OCI-M2 (cell line): ENCODE data around the gene VCAN.

Experiments
- DNase-seq: peaks from one replicate; lab custom pipeline; 2025; ENCODE audit not compliant: unreplicated experiment; lab: John Stamatoyannopoulos, UW

Gene VCAN

DNA sequence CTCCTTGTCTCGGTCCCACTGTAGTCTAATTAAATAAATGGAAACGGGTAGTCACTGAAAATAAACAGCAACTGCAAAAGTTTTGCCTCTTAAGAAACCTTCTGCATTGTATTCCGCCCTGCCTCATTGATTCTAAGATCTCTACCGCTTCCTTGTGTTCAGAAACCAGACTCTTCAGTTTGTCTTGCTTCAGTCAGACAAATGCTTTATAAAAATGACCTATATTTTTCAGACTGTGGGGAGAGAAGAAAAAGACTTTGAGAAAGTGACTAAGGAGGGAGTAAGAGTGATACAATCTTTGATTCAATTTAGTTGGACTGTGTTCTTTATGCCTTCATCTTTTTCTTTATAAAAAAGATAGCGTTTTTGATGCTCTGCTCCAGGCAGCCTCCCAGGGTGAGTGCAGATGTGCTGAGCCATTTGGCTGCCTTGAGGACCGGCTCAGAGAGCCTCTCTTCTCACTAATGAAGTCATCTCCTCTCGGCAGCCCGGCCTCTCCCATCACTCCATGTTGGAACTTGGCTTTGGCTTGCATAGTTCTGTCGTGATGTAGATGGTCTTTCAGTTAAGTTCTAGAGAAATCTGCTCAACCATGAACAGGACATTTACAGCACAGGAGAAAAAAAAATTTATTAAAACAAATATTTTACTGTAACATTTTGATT is 4.0 kb upstream of the VCAN start:
- no peak for DNase-seq

DNA sequence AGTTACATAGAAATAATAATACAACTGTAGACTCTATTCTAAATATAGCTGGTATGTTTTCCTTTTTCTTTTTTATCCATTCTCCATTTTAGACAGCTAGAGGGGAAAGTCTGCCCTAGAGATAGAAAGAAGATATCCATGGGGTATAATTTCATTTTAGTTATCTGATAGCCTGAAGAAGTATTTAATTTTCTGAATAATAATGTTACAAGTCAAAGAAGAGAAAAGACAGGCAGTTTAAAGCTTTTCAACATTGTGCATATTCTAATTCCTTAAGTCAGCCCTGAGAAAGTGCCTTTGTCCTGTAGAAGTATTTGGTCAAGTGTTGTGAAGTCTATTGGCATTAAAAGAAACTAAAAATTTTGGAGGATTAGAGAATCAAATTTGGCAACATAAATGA is 2.5 kb upstream of the VCAN start:
- no peak for DNase-seq

DNA sequence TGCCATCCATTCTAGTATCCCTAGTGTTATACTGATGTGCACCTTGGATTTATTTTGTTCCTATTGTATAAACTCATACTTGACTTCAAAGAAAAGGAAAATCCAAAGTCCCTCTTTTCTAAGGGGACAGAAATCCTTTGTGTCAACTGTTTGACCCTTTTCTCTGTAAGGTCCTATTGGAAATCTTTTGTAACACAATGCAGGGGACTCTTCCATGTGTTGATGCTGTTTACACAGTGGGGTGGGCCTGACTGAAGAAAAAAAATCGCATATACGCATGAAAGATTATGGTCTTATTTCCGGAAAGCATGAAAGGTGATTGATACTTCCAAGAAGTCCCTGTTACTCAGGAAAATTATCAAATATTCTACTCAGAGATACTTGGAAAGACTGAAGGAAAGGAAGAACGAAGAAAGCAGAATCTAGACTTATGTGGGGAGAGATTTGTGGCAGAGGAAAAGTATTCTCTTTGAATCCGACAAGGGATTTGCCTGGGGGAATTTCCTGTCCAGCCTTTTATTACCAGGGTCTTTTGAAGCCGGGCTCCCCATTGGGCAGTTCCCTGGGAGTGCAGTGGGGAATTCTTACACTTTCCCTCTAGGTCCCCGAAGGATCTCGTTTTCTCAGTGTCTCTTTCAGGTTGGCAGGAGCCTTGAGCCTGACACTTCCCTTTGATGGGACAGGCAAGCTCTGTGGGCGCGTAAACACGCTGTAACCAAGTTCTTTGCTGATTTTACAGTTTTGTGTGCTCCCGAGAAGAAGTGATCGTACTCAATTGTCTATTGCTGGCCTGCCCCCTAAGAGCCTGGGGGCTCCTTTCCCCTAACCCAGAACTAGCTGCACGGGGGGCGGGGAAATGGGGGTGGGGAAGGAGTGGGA is 779 bp upstream of the VCAN start:
- no peak for DNase-seq

DNA sequence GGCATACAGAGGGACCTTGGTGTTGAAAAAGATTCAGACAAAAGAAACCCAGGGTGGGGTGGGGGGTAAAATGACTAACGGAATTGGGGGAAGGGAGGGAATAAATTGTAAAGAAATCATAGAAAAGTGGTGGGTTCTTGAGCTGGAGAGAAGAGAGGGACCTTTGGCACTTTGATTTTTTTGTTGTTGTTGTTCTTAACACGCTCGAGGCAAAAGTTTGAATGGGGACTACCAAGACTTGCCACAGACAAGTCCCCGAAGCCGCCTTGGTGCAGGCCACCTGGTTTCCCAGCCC is 616 bp downstream of the VCAN start:
- DNase-seq, result no peak

DNA sequence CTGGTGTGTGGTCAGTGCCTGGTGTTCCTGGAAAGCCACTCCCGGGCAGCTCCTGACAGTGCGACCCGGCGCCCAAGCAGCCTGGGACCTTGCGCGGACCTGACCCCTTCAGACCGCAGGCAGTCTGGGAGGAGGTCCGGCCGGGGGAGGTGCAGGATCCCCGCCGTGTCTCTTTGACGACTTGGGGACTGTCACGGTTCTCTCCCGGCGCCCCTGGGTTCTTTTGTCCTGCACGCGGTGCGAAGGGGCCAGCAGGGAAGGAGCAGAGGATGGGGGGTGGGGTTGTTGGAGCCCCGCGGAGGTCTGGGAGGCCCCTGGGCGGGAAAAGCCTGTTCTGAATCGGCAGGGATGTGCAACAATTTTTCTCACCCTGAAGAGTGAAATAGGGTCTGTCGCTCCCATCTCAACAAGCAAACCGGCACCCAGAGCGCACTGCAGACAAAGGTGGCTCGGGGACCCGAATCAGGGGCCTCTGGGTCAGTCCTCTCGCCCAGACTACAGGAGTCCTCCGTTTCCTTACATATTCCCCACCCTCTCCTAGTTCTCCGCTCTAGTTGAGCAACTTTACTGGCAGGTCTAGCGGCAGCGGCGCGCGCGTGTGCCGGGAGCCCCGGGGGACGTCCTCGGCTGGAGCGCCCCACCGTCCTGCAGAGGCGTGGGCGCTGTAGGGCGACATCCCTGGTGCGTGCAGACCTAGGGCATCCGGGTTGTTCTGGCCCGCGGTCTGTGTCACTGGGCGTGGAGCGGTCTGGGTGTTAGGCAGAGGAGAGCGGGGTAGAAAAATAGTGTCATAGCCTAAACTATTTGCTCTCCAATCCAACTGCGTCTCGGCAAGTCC is 1.2 kb downstream of the VCAN start:
- no peak for DNase-seq

DNA sequence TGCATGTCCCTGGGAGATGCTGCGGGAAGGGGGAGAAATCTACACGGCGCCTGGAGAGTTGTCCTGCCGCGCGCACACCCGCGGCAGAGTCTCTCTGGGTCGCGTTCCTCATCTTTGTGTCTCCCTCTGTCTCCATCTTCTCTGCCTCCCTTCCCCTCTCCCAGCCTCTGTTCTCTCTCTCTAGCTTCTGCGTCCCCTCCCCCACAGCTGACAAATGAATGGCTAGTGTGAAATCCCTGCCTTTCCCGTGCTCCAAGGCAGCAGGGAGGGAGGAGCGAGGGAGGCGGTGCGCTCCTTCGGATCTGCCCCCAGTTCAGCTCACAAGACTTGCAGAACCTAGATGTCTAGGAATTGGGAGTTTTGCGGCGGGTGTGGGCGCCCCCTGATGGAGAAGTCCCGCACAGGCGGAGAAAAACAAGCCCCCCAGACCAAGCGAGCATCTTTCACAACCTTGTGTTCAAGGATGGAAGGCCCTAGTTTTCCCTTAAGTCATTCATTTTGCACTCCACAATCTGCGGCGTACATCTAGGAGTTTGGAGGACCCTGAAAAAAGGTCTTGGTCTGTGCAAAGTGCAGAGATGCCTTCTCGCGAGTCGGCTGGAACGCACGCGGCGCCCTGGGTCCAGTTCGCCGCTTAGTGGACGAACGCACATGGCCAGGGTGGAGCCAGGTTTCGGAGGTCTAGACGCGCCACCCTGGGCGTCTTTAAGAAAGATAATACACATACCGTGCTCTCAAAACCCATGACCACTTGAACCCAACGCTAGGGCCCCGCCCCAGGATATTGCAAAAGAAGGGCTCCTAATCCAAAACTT is 2.0 kb downstream of the VCAN start:
- DNase-seq, result peak; percentile 29

DNA sequence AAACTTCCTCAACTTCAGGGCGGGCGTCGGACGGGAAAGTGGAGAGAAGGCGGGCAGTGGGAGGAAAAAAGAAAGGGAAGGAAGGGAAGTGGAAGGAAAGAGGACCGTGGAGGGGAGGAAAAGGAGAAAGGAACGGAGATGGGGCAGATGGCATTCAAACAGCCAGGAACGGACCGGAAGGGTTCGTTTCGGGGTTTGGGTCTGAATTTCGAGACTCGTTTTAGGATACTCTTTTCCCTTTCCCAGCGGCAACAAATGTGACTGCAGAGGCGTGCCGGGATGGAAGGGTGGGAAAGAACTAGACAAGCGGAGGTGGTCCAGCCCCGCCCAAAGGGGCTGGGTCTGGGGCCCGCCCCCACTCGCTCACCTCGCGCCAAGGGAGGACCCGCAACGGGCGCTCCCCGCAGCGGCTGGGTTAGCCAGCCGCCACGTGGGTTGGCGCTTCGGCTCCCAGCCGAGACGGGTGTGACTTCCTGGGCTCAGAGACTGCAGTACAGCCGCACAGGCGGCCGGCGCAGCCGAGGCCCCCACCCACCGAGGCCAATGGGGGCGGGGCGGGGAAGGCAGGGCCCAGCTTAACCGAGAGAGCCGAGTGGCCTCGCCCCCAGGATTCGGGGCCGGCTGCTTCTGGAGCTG is 2.7 kb downstream of the VCAN start:
- DNase-seq, result peak; percentile 27

DNA sequence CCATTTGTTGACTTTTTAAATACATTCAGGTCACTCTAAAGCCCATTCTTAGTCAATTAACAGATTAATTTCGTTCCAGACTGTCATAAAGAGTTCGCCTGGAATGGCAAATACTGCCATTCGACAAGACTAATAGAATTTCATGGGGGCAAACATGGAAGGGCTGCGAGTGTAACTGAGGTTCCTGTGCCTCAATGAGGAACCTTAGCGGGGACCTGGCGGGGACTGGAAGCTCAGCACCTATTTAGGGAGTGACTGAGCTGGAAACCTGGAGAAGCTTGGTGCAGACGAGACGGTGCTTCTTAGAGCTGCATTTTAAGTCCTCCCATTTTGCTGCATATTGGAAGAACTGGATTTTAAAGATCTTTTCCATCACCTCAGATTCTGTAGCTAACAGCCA is 3.4 kb downstream of the VCAN start:
- no peak for DNase-seq

DNA sequence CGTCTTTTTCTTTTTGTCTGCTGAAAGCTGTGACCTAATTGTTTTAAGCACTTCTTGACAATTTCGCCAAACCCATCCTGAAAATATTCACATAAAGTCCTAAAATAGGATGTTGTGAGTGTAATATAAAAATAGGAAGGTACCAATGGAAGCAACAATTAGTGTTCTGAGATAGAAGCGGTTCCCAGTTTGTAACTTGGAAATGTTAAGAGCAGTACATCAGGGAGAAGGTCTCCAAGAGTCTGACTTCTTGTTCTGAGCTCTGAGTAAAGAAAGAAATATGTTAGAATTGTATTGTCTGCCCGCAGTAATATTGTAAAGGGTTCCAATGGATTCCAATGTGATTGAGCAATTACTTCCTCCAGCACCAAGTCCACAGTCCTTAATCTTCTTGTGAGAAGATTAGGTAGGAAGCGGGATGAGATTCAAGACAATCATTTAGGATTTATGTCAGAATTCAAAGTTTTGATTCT is 3.9 kb downstream of the VCAN start:
- DNase-seq, result no peak

DNA sequence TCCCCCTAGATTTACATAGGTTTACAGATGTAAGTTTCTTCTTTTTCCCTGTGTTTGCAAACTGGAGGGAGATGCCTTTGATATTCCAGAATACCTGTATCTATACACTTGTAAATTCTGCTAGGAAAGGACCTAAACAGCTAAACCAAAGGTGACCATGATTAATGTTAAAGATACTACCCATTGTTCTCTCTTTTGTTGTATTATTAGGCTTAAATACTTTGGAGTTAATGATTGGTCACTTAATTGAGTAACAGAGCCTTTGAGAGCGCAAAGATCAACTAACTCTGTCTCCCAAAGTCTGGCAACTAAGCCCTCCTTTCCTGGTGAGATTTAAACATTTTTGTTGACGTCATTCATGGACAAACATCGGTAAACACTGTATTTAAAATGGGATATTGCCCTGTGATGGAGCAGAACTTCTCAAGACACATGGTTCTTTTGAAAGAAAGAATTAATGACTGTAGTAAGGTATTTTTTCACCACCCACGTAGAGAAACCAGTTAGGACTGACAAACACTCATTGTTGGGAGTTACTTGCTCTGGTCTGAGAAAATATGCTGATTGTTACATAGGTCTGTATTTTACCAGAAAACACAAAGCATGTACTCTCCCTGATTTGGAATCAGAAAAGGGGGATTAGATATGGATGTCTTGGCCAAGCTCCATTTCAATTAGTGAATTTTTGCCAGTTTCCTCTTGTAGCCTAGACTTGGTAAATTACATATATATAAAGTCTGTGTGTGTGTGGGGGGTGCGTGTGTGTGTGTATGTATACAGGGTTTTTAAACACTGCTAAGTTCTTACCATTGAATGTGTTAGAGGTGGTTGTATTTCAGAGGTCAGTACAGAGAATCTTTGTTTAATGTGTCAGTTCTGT is 4.6 kb downstream of the VCAN start:
- no peak for DNase-seq

DNA sequence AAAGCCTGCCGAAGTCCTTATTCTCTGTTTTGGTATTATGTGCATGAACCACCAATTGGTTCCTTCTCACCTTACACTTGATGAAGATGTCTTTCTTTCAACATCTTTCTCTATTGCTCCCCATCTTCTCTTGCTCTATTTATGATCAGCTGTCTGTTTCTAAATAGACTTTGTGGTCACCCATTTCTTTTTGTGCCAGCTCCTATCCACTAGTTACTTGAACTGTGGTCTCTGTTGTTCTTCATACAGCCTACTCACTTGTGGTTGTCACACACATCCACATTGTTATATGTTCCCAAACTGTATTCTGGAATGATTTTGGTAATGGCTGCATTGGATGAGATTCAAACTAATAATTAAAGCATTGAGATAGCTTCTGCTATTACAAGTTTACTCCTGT is 11.4 kb downstream of the VCAN start:
- no peak for DNase-seq

DNA sequence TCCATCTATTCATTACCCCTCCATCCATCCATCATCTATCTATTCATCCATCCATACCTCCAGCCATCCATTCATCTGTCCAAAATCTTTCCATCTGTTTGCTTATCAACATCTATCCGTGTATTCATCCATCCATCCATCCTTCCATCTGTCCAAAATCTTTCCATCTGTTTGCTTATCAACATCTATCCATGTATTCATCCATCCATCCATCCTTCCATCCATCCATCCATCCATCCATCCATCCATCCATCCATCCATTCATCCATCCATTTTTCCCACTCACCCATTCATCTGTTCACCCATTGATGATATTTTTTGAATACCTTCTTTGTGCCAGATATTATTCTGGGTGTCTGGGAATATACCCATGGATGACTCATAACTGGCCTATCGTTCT is 12.8 kb downstream of the VCAN start:
- no peak for DNase-seq

DNA sequence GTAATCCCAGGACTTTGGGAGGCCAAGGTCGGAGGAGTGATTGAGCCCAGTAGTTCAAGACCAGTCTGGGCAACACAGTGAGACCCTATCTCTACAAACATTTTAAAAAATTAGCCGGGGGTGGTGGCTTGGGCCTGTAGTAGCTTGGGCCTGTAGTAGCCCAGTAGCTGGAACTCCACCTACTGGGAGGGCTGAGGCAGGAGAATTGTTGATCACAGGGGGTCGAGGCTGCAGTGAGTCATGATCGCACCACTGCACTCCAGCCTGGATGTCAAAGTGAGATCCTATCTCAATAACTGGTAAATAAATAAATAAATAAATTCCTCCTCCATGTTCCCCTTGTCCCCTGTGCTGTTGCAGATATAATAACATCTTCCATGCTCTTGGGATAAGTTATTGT is 14.3 kb downstream of the VCAN start:
- DNase-seq, result no peak

DNA sequence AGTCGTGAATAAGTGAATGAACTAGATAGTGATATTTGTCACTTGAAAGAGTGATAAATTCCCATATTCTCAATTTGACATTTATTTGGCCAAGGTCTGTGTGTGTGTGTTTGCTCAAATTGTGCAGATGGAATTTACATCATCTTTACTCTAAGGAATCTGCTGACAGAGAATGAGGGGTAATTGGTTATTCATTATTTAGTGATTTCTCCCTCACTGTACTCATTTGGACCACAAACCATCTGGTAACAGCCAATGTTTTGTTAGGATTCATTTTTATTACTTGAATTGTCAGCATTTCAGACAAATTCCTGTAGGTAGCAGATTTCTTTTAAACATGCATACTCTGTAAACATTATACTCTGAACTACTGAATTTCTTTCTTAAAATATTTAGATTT is 15.6 kb downstream of the VCAN start:
- DNase-seq, result no peak

DNA sequence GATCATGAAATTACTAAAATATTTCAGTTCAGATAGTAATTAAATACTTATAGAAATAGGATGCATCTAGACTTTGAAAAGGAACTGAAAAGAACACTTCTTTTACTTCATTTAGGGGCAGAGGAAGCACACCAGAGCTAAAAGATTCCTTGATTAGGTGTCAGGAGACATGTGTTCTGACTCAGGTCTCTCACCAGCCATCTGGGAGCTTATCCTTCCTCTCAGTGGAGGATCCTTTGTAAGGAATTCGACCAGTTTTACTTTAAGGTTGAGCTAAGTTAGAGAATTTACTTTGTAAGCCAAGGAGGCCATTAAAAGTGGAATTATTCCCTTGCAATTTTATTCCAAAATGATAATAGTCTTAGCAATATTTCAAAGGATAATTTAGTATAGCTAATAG is 16.7 kb downstream of the VCAN start:
- DNase-seq, result no peak

DNA sequence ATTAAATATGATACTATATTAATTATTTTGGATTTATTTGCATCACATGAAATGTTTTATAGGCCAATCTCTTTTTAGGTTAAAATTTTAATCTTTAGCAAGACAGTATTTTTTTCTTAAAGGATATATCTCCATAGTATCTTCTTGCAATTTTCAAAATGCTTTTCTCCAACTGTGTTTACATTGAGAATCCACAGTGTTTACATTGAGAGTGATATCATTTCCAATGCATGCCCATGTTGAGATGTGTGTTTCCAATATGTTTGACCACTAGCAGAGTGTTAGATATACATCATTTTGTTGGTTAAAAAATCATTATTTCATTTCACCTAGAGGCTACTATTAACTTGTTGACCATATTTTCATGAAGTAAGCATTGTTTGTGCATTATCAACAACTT is 17.3 kb downstream of the VCAN start:
- DNase-seq, result no peak

DNA sequence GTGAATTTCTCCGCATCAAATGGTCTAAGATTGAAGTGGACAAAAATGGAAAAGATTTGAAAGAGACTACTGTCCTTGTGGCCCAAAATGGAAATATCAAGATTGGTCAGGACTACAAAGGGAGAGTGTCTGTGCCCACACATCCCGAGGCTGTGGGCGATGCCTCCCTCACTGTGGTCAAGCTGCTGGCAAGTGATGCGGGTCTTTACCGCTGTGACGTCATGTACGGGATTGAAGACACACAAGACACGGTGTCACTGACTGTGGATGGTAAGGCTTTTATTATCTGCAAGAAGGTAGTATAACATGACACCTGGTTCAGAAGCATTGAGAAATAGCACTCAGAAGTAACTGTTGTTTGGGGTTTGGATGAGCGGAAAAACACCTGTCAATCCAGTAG is 18.7 kb downstream of the VCAN start:
- DNase-seq, result no peak

DNA sequence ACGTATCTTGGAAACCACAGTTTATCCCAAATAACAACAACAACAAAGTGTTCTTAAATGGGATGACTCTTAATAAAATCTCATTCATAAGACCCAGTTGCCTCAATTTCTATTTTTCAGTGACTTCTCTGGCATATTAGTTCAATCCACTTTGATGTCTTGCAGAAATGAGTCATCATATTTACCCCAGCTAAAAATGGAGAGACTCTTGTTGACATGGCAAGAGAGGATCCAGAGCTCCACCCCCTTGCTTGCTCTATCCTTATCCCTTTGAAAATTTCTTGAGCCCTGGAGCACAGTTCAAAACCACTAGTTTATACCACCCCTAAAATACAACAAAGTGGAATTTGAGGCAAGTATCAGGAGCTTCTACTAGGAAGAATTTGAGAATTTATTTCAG is 20.8 kb downstream of the VCAN start:
- no peak for DNase-seq

DNA sequence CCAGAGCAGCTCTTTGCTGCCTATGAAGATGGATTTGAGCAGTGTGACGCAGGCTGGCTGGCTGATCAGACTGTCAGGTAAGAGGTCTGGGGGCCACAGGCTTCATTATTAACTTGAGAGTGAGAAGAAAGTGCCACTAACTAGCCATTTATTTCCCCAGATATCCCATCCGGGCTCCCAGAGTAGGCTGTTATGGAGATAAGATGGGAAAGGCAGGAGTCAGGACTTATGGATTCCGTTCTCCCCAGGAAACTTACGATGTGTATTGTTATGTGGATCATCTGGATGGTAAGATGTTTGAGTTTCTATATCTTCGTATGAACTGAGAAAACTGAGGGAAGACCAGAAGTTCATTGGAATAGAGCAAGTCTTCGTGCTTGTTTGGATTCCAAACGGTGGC is 22.1 kb downstream of the VCAN start:
- DNase-seq, result no peak
